Activated gamma-delta T cell treated with Interleukin-2 at 50 U/mL for 16 hours (primary cell): ENCODE measurements around the gene KRT4.

Experiments used
- DNase-seq: peaks from one replicate; pipeline ENCODE4 v3.0.0-alpha.2; 2020

The KRT4 gene

DNA sequence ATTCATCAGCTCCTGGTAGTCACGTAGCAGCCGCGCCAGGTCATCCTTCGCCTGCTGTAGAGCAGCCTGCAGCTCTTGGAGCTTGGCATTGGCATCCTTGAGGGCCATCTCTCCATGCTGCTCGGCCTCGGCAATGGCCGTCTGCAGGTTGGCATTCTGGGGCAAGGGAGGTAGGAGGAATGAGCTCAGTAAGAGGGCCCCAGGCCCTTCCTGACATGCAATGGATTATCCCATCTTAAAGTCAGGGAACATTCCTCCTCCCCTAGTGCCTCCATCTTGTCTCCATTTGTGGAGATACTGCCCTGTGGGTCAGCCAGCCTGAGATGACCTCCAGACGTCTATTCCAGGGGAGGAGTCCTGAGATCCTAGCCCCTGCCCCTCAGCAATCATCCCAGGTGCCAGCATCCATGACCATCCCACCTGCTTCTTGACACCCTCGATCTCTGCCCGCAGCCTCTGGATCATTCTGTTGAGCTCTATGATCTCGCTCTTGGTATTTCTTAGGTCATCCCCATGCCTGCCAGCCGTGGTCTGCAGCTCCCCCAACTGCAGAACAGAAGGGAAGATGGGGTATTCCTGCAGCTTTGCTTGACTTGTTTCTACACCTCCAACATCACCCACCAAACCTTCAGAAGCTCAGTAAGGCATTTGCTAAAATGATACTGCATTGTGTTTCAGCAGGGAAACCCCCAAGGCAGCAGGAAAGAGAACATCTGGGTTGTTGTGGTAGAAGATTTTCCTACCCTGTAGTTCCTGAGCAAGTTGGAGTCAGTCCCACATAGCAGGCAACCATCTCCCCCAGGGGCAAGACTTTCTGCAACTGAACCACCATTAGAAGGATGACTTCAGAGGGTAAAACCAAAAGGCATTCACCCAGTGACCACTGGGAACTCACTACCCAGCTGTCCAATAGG lies 22.4 kb downstream of the KRT4 start:
- no peak for DNase-seq

DNA sequence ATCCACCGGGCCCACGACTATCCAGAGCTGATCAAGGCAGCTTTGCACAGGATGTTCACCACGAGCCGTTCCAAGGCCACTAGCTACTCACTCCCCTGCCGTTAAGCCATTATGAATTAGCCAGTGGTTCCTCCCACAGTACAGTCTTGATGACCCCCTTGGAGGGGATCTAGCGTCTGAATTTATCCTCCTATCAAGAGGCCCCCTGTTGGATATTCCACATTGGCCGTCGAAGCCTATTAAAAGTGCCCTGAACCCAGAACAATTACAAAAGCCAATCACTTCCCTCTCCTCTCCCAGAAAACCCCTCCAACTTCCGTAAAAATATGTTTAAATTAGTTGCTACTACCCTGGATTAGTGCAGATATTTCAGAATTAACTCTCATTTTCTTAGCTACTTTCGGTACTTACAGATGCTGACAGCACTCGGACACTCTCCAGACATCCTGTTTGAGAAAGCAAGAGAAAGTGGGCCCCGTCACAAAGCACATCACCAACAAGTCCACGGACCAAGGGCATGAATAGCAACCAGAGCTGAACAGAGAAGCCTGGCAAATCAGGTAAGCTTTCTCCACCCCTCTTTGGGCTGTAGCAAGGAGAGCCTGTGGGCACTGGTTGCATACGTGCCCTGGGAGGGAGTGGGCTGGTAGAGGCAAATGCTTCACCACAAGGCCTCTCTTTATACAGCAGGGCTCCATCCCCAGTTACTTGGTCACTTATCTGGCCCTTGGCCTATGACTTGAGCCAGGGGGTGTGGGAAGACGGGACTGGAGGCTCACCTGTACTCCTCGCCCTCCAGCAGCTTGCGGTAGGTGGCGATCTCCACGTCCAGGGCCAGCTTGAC lies 23.3 kb downstream of the KRT4 start:
- DNase-seq = no peak

DNA sequence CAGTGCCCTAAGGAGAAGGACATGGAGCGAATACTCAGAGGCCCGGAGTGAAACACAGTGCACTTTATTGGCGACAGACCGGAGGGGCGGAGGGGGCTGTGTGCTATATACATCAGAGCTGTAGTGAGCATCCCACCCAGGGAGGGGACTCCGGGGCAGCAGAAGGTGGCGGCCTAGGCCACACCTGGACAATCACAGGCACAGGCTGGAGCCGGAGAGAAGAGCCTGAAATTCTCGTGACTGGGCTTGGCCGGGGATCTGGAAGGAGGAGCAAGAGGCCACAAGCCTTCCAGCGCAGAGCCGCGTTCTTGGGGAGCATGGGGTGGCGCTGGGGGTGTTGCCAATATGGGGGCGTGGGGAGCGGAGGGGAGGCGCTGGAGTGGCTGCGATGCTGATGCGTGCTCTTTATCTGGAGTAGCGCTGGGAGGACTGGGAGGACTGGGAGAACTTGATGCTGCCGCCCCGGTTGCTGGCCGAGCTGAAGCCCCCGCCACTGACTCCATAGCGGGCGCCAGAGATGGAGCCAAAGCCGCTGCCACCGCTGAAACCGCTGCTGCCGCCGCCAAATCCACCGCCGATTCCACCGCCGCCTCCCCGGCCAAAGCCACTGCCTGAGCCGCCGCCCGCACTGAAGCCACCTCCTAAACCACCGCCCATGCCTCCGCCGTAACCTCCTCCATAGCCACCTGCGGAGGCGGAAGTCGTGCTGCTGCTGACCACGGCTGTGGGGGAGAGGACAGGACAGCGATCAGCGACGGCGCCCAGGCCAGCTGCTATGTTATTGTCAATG lies 24.1 kb downstream of the KRT4 start:
- no peak for DNase-seq

DNA sequence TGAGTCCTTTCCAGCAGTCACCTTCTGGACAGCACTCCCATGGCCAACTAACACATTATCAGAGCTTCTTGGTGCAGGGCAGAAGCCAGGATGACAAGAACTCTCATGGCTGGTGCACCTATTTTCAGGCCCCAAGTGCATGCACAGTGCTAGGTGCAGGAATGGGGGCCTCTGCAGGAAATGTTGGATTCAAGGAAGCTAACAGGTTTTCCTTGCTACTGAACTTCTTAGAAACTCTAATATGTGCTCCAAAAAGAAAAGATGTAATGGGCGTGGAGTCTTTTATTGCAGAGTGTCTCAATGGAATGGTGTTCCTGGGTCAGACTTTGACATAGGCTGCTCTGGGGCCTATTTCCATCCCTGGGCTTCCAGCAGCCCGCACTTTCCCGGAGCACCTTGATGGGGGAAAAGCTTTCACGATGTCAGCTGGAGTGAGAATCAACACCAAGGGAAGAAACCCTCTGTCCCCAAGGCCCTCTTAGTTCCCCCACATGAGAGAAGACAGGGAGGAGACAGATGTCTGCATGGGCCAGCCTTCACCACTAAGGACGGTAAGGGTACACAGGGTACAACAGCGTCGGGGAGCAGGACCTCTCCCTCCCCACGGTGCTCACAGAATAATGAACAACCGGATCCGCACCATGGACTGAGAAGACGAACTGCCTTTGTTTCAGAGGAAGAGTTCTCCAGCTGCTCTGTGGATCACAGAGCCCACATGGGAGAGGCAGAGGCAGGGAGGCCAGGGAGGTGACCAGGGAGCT lies 24.9 kb downstream of the KRT4 start:
- DNase-seq = no peak

DNA sequence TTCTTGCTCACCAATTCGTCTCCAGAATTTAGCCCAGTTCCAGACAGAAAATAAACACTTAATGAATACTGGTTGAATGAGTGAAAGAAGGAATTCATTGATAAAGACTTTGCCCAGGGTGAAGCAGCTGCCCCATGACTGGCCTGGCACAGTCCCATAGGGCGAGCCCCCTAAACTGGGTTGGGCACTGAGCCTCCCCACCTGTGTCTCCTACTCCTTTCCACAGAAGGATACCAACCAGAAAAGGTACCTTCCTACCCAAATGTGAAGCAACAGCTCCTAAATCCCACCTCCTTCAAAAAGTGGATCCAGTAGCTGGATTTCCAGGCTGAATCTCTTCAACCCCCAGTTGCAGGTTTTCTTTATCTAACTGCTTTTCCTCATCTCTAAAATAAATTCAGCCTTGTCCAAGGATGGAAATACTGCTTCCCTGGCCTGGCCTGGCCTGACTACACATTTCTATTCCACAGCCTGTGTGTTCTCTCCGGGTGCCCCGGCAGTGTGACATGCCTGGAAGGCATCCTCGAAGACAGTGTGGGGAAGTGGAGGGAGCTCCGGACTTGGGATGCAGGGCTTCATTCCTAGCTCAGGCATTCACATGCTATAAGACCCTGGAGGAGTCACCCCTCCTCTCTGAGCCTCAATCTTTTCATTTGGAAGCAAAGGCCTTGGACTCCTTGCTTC lies 25.6 kb downstream of the KRT4 start:
- no peak for DNase-seq

DNA sequence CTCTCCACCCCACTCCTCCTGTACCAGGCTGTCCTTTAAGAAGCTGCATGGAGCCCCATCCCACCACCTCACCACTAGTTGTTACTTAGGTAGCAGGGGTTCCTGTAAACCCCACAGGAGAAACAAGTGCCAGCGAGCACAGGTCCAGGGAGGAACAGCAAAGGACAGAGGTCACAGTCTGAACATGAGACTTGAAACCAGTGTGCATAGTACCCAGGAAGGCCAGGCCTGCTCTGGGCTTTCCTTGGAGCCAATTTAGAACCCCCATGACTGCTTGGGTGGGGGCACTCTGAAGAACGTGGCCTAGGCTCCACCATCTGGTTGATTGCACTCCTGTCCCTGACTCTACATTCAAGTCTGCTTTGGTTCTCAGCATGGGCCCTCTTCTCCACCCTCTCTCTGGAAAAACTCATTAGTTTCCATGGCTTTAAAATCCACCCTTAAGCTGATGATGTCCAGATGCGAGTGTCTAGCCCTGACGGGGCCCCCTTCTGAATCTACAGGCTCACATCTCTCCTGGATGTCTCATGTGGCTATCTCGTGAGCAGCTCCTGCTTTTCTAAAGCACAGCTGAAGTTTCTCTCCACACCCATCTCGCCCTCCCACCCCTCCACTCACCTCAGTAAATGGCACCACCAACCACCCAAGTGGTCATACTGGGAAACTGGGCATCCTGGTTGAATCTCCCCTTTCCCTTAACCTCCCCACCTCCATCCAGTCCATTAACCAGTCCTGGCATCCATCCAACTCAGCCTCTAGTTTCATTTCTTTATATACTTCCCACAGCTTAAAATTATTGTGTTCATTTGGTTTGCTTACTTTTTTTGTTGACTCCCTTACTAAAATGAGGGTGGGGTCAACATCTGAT lies 26.4 kb downstream of the KRT4 start:
- no peak for DNase-seq

DNA sequence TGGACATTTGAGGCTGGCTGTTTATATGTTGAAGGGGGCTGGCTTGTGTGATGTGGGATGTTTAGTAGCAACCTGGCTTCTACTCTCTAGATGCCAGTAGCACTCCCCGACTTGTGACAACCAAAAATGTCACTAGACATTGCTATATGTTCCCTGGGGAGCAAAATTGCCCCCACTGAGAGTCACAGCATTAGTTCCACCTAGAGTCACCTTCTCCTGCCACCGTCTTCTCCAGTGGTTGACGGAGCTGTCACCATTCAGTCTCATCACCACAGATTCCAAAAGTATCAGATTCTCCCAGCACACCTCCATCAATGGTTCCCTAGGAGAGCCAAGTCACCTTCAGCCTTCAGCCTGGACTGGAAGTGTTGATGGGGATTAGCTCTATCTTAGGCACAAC lies 29.0 kb downstream of the KRT4 start:
- no peak for DNase-seq

DNA sequence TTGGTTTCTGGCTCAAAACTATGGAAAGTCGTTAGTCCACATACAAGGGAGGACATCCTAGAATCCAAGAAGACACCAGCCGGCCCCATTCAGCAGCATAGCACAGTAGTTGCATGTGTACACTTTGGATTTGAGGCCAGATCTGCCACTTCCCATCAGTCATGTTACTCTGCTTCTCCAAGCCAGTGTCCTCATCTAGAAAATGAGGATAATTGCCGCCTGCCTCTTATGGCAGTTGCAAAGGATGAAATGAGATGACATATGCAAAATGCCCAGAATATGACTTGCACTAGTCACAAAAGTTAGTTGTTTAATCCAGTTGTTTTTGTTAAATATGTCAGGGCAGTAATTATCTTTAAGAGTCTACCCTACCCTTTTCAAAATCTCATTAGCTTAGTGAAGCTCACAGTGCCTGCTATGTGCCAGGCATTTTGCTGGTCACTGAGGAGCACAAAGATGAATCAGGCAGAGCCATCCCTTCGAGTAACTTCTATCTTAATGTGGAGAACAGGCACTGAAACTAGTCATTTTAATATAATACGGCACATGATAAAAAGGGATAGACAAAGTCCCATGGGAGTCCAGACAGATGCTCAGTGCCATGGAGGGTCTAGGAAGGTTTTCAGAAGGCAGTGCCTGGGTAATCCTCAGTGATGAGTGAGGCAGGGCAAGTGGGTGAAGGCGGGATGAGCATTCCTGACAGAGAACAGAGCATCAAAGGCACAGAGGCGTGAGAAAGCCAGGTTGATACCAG lies 30.2 kb downstream of the KRT4 start:
- DNase-seq = no peak

DNA sequence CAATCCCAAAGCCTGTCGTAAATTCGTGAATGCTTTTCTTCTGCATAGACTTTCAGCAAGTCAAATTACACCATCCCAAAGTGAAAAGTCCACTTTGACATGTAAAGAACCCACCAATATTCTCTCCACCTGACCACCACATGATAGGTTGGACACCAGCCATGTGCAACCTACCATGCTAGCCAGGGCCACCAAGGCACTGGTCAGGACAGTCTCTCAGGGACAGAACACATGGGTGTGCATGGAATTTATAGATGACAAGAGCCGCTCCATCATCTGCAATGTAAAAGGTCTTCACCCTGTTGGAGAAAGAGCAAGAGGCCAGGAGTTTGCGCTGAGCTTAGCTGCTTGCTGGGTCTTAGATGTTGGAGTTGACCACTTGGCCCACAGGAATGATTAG lies 31.4 kb downstream of the KRT4 start:
- DNase-seq = no peak

DNA sequence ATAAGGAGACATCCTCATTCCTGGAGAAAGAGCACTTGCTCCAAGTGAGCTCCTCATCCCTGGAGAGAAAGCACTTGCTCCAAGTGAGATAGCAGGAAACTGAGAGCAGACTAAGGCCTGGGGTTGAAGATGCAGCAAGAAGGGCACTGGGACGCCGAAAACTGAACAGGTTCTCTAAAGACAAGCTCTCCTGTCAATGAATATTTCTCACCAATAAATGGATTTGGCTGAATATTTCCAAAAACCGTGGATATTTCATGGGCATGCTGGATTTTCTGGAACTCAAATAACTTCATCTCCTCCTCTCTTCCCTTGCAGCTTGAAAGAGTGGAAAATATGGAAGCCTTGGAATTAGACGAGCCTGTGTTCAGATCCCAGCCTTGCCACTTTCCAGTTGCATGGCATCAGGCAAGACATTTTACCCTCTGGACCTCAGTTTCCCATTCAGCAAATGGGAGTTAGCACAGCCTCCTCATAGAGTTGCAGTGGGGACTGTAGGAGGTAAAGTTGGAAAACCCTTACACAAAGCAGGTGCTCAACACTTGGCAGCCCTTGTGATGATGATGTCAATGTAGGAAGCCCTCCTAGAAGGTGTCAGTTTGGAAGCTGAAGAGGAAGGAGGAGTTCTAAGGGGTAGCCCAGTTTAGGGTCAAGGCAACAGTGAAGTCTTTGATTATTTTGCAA lies 32.4 kb downstream of the KRT4 start:
- DNase-seq = no peak

DNA sequence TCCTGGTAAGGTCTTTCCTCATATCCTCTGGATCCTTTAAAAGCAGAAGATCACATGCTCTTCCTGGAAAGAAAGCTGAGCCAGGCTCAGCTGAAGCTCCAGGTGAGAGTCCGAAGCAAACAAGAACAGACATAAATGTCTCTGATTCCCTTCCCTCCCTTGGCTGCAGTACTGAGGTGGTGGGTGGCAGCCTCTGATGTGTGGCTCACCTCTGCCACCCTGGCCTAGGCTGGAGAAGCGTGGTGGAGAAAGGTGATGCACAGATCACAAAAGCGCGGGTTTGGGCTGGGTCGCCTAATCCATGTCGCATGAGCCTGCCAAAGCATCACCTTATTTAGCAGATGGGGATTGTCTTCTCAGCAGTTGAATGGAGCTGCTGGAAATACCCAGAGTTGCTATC lies 34.0 kb downstream of the KRT4 start:
- no peak for DNase-seq

DNA sequence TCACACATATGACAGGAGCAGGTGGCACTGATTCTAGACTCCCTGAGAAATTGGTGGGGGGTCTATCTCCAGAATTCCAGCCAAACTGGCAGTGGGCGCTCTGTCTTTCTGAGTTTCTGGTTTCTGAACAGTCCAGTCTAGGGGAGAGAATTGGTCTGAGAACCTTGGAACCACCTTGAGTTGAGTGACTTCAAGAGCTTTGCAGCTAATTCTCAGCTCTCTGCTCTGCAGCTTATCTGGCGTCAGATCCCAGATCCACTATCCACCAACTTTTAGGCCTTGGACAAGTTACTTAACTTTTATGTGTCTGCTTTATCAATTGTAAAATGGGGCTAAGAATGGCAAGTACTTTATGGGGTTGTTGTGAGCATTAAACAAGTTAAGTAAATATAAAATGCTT lies 35.1 kb downstream of the KRT4 start:
- DNase-seq = no peak

DNA sequence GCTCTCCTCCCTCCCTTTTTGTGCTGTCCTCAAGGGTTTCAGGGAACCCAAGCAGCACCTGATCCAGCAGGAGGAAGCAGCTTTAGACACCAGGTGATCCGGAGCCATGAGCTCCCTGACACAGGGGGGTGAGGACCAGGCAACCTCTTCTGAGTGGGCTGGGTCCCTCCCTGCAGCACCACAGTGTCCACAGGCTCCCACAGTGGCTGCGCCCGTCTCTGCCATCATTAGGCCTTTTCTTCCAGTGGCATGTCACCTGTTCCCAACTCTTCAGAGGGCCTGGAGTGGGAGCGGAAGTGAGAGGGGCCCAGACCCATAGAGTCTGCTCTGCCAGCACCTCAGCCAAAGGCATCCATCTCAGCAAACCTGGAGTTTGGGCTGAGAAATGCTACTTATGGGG lies 36.4 kb downstream of the KRT4 start:
- DNase-seq = no peak

DNA sequence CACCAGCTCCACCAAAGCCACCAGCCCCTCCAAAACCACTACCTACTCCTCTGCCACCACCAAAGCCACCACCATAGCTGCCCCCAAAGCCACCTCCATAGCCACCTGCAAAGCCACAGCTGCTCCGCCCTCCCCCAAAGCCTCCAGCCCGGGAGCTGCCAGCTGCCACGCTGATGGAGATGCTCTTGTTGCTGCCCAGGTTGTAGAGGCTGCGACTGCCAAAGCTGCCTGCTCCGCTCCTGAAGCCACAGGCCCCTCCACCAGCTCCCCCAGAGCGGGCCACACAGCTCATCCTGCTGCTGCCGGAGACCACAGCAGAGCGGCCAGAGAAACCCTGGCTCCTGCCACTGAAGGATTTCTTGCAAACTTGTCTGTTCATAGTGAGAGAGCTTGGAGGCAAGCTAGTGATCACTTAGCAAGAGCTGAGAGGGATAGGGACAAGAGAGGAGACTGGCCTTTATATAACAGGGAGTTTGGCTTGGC lies 37.0 kb downstream of the KRT4 start, which contains the start of gene KRT76:
Gene KRT76, minus strand, starts transcription at position 433 of the 483 bp plus-strand sequence. Its CDS starts 54 bp downstream, at position 379.
- DNase-seq = no peak

DNA sequence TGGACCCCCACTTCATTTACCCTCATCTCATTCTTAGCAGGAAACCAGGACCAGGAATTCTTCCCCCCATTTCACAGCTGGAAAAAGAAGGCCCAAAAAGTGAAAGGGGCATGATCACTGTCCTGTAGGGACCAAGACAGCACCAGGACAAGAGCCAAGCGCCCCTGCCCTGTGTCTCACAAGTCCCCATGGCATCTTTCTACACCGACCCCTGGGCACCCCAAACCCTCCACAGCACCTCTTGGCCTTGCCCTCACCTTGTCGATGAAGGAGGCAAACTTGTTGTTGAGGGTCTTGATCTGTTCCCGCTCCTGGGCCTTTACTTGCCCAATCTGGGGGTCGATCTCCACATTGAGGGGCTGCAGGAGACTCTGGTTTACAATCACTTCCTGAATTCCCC lies 37.5 kb downstream of the KRT4 start:
- DNase-seq = no peak

DNA sequence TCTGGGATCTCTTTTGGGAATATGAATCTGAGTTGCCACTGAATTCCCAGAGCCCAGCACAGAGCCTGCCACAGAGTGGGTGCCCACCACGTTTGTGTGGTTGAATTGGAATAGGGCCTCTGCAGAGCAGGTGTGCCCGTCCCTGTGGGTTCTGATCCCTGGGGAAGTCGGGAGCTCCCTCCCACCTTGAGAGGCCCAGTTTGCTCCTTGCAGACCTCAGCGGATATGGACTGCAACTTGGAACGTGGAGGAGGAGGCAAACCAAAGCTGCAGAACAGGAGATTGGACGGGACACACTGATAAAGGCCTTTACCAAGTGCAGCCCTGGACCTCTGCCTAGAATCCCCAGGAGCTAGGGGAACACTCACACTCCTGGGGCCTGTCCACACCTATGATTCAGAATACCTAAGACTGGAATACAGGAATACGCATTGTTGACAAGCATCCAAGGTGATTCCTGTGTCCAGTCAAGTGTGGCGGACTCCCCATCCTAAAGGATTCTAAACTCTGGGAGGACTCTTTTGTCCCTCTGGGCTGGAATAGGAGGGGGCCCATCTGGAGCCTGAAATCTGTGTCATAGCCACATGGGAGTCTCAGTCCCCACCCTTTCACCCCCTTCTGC lies 39.2 kb downstream of the KRT4 start:
- no peak for DNase-seq

DNA sequence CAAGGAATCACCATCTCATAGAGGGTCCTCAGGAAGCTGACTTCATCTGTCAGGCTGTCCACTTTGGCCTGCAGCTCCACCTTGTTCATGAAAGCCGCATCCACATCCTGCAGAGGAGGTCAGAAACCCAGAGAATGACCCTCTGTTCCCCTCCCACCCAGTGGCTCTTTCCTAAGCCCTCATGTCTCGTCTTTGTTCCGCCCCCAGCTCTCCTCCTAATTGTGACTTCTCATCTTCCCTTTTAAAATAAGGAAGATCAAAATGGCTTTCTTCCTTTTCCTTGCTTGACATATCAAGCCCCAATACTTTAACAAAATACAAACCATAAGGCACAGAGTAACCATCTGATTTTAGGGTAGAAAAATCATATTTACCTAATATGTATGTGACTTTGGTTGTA lies 41.1 kb downstream of the KRT4 start:
- DNase-seq = no peak

DNA sequence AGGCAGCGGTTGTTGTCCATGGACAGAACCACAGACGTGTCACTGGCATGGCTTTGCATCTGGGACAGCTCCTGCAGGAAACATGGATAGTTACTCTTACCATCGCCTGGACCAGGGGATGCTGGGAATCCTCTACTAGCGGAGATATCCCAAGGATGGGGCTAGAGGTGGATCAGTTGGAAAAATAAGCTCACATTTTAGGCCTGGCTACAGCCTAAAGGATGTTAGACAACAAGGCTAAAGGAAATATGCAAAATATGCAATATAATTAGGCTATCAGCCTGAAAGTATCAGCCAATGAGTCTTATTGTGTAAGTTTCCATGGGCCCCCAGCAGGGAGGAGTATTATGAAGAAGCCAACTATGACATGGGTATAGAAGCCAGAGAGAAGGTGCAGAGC lies 41.7 kb downstream of the KRT4 start:
- no peak for DNase-seq

DNA sequence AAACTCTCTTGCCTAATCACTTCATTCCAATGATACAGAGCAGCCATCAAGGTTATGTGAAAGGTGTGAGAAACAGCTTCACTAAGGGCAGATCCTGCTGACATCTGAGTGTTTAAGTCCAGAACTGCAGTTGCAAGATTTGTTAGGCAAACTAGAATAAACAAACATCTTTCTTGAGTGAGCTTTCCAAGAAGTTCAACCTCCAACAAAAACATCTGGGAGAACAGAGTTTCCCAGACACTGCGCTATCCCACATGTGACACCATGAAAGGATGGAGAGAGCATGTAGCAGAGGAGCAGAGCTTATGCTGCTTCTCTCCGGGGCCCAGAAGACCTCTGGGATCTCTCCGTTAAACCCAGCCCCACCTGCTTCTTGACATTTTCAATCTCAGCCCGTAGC lies 42.4 kb downstream of the KRT4 start:
- no peak for DNase-seq
